HepG2 (cell line): ENCODE data around the gene FBXL2. TPM values are rescaled to one million over a fixed set of nuclear protein-coding genes. Genes with fewer than 3 reads are reported as not detected.

ENCODE experiments used
- ATAC-seq: fragments of 200-7000 bp; cut with Tn5 transposase; 3 replicates; pipeline ENCODE4 v1.9.1; 2020; ENCODE audit warnings: mild to moderate bottlenecking, moderate library complexity
- BruUV-seq: library from RNA; stranded (reverse); fragments of 400-500 nt; replicated peaks from 2 replicates; lab custom pipeline; 2021; lab: Mats Ljungman, UMichigan
- CTCF ChIA-PET: fragments of 300-600 bp; formaldehyde crosslinking; extraction: SDS; loops from one replicate; lab custom pipeline; 2021; ENCODE audit warnings: low total read pairs, inconsistent platforms, low intra/inter-chr PET ratio; lab: Yijun Ruan, JAX
- POLR2A ChIA-PET: fragments of 350-600 bp; sonication (Branson Sonifier 250); formaldehyde crosslinking; loops from one replicate; lab custom pipeline; 2020; ENCODE audit warnings: antibody characterized with exemption, inconsistent platforms; lab: Yijun Ruan, JAX
- DNase-seq: peaks from one replicate; pipeline ENCODE4 v3.0.0-alpha.2; 2015; ENCODE audit warnings: low spot score
- FAIRE-seq: peaks from 3 replicates; lab custom pipeline; 2011; peaks lifted over from hg19 to GRCh38; lab: Jason Lieb, UNC
- H2AFZ ChIP-seq: one replicate; pipeline ENCODE4 v1.6.1; 2011; ENCODE audit warnings: low read length, inconsistent platforms
- H3K27ac ChIP-seq: fragments of 300-600 bp; 3 replicates; pipeline ENCODE4 v1.8.0; 2011; ENCODE audit warnings: mixed run types, mild to moderate bottlenecking, mixed read lengths, low read length, inconsistent platforms; ENCODE audit not compliant: insufficient read depth; ENCODE audit errors: extremely low read length
- H3K27me3 ChIP-seq, 2 experiments: fragments of 200-600 bp in 1 of 2; 2 replicates in 1 of 2; 3 replicates in 1 of 2; pipeline versions ENCODE4 v1.6.0 to v1.8.0; 2011; ENCODE audit warnings: low read length in 2 of 2, mild to moderate bottlenecking in 2 of 2, moderate library complexity in 2 of 2, inconsistent platforms in 1 of 2; ENCODE audit not compliant: insufficient read depth in 2 of 2, control insufficient read depth in 1 of 2
- H3K36me3 ChIP-seq, 2 experiments: fragments of 200-600 bp in 1 of 2; replicated peaks in 1 of 2; 2 replicates in 1 of 2; 3 replicates in 1 of 2; pipeline versions ENCODE4 v1.5.1 to v1.8.0; 2011; ENCODE audit warnings: low read length in 2 of 2, inconsistent platforms in 1 of 2; ENCODE audit not compliant: insufficient read depth in 2 of 2, control insufficient read depth in 1 of 2
- H3K4me1 ChIP-seq: 2 replicates; pipeline ENCODE4 v1.5.1; 2012; ENCODE audit warnings: low read length, inconsistent platforms; ENCODE audit not compliant: insufficient read depth
- H3K4me2 ChIP-seq: 2 replicates; pipeline ENCODE4 v1.6.0; 2011; ENCODE audit warnings: low read depth, low read length, inconsistent platforms
- H3K4me3 ChIP-seq, 3 experiments: fragments of 200-600 bp in 1 of 3; sonication (generic), shearing (Covaris generic) in 1 of 3; replicated peaks in 1 of 3; 2 replicates each; pipeline ENCODE4 v1.5.1; 2011 to 2016; ENCODE audit warnings: low read length in 3 of 3, inconsistent platforms in 2 of 3, low read depth in 2 of 3, mild to moderate bottlenecking in 2 of 3, control low read depth in 1 of 3, mixed read lengths in 1 of 3; ENCODE audit not compliant: insufficient read depth in 1 of 3
- H3K79me2 ChIP-seq: one replicate; pipeline ENCODE4 v1.6.1; 2011; ENCODE audit warnings: low read length, inconsistent platforms; ENCODE audit not compliant: insufficient read depth
- H3K9ac ChIP-seq: 2 replicates; pipeline ENCODE4 v1.6.0; 2011; ENCODE audit warnings: mild to moderate bottlenecking, low read depth, low read length, inconsistent platforms; ENCODE audit not compliant: insufficient read depth
- H3K9me3 ChIP-seq: 2 replicates; pipeline ENCODE4 v1.5.1; 2012; ENCODE audit warnings: mild to moderate bottlenecking, low read length
- H4K20me1 ChIP-seq: 2 replicates; pipeline ENCODE4 v1.6.0; 2011; ENCODE audit warnings: inconsistent platforms, mild to moderate bottlenecking, low read length, moderate library complexity; ENCODE audit not compliant: insufficient read depth
- CREM ChIP-seq, 2 experiments: sonication (generic) in 1 of 2; formaldehyde crosslinking in 1 of 2; IDR thresholded peaks; 2 replicates each; pipeline versions ENCODE4 v1.4.0 to v1.6.1; 2016 to 2020; ENCODE audit warnings: antibody characterized with exemption in 1 of 2, mild to moderate bottlenecking in 1 of 2, missing genetic modification reagents in 1 of 2
- GTF3A ChIP-seq: sonication (generic); formaldehyde crosslinking; conservative IDR thresholded peaks from 2 replicates; pipeline ENCODE4 v1.4.0; 2020; ENCODE audit warnings: mild to moderate bottlenecking, missing genetic modification reagents
- HDAC6 ChIP-seq: fragments of 200-600 bp; sonication (generic); IDR thresholded peaks from 2 replicates; pipeline ENCODE4 v1.7.0; 2017; ENCODE audit warnings: mild to moderate bottlenecking, antibody characterized with exemption, low read length, low read depth
- HMG20B ChIP-seq: conservative IDR thresholded peaks from 2 replicates; pipeline ENCODE4 v1.6.1; 2016; ENCODE audit warnings: missing genetic modification reagents, missing compliant biosample characterization
- MNT ChIP-seq: fragments of 450-650 bp; IDR thresholded peaks from 2 replicates; pipeline ENCODE4 v1.6.1; 2016
- PLSCR1 ChIP-seq: sonication (generic); formaldehyde crosslinking; IDR thresholded peaks from 2 replicates; pipeline ENCODE4 v1.5.0; 2020; ENCODE audit warnings: missing genetic modification reagents, mild to moderate bottlenecking, borderline replicate concordance
- PTBP1 ChIP-seq: fragments of 200-400 bp; formaldehyde crosslinking; IDR thresholded peaks from 2 replicates; pipeline ENCODE4 v1.6.1; 2018; ENCODE audit warnings: low read length, low read depth; ENCODE audit not compliant: poor library complexity, severe bottlenecking
- SMAD3 ChIP-seq: sonication (generic); formaldehyde crosslinking; IDR thresholded peaks from 2 replicates; pipeline ENCODE4 v1.4.0; 2020; ENCODE audit warnings: missing genetic modification reagents
- THRA ChIP-seq: sonication (generic); formaldehyde crosslinking; IDR thresholded peaks from 2 replicates; pipeline ENCODE4 v1.4.0; 2020; ENCODE audit warnings: missing genetic modification reagents, borderline replicate concordance
- ZNF552 ChIP-seq: sonication (generic); formaldehyde crosslinking; IDR thresholded peaks from 2 replicates; pipeline ENCODE4 v1.9.0; 2022; ENCODE audit warnings: missing genetic modification reagents, mild to moderate bottlenecking, borderline replicate concordance
- WGBS: methylation state at CpG from one replicate; pipeline ENCODE4 v1.1.6; 2017; ENCODE audit warnings: low lambda C conversion rate; 5-methylcytosine and 5-hydroxymethylcytosine counted together
- in situ Hi-C: cut with HindIII; loops from 2 replicates; pipeline ENCODE4 v1.10.0; 2017; ENCODE audit warnings: low pct_unique_long_range_greater_than_20kb; ENCODE audit not compliant: extremely low pct_ligation_motif_present
- intact Hi-C: fragments of 100-400 bp; cut with micrococcal nuclease; formaldehyde crosslinking; loops from one replicate; pipeline ENCODE4 v1.10.0; 2022; ENCODE audit not compliant: unreplicated experiment
- polyA plus RNA-seq, 8 experiments: library from polyadenylated mRNA; depleted of rRNA in 3 of 8; stranded (reverse) in 7 of 8; unstranded in 1 of 8; fragments of >200 nt; fragmentation: Illumina TruSeq in 4 of 8; extraction: Trizol in 4 of 8; gene quantifications; 2 replicates each; pipeline versions ENCODE4 v1.2.1 to v1.2.3, GENCODE V29; 2011 to 2016; ENCODE audit warnings: low read depth in 4 of 8, missing spikeins in 1 of 8, mixed read lengths in 1 of 8; ENCODE audit not compliant: insufficient read depth in 1 of 8
- total RNA-seq, 5 experiments: library from RNA; depleted of rRNA; stranded (reverse); fragments of >200 nt; fragmentation: Illumina TruSeq; extraction: Trizol; gene quantifications; 2 replicates each; pipeline ENCODE4 v1.2.3, GENCODE V29; 2016; ENCODE audit warnings: low read depth in 1 of 5

The FBXL2 gene
- total and polyA plus RNA-seq, 2 of the 13 experiments (the other 11 are each of a cell fraction or from before 2014, with no cell fraction given): 1.8 to 5.0 TPM

GRCh38 chr3:33373082-33373437, 95.8 kb downstream of the FBXL2 start:
- WGBS: 56% methylated on average over 5 of the region's 6 CpGs
- FAIRE-seq: no peak
- POLR2A ChIA-PET: interaction anchor here (1.3 kb wide), 1 partner anchor 241 kb away, joined by 5 read pairs; no protein-coding TSS in a partner anchor

More at GRCh38 chr3:33373082-33373437, 95.8 kb downstream of the FBXL2 start:
- no peaks in the 10 kb centered on the region for H3K9me3 ChIP-seq
- BruUV-seq: no TSS peak
- intact Hi-C loops: loop anchor here (1.0 to 5.0 kb wide), 2 partner anchors 242 to 426 kb away; no protein-coding TSS in a partner anchor
- TF ChIP-seq THRA (no peak), SMAD3 (CRISPR knock-in tag) (no peak), PTBP1 (no peak), CREM (IDR thresholded peaks at IDR 0.05) (no peak), CREM (CRISPR knock-in tag; IDR thresholded peaks at IDR 0.05) (no peak), ZNF552 (CRISPR knock-in tag) (no peak), MNT (no peak), HDAC6 (no peak), HMG20B (CRISPR knock-in tag) (no peak), PLSCR1 (CRISPR knock-in tag) (no peak), GTF3A (CRISPR knock-in tag) (no peak)
- H3K36me3 ChIP-seq: peaks cover 0 to 3% of the 10 kb centered on the region in 2 experiments; a peak in 2 of 5 replicates
- H4K20me1 ChIP-seq: no peaks in the 10 kb centered on the region
- no peaks in the 10 kb centered on the region for H3K79me2 ChIP-seq
- H2AFZ ChIP-seq: no peak overlapping the region
- H3K4me3 ChIP-seq: no peak overlapping the region
- no peaks in the 10 kb centered on the region for H3K27me3 ChIP-seq
- CTCF ChIA-PET: interaction anchor here (3.1 kb wide), 1 partner anchor 241 kb away, joined by 40 read pairs; no protein-coding TSS in a partner anchor
- in situ Hi-C loops: loop anchor here (5.0 to 25.0 kb wide), 2 partner anchors 241 to 411 kb away; partner anchors contain the start of gene CCR4
- H3K9ac ChIP-seq: no peak overlapping the region
- ATAC-seq (no peak), DNase-seq (no peak)
- peaks cover 10% of the 10 kb centered on the region for H3K4me1 ChIP-seq
- H3K4me2 ChIP-seq: no peak overlapping the region
- no peak overlapping the region for H3K27ac ChIP-seq
